CD4-positive, alpha-beta T cell treated with Interleukin-10 for 1 hour (primary cell): ENCODE data around the gene RAMP3.
"Not testable (repeated sequence)": the region's sequence is repeated elsewhere in the genome, so short reads cannot be mapped to it uniquely, and the experiment has no call there.

Experiments
- DNase-seq: peaks from one replicate; pipeline ENCODE4 v3.0.0-alpha.2; 2020

The RAMP3 gene

DNA sequence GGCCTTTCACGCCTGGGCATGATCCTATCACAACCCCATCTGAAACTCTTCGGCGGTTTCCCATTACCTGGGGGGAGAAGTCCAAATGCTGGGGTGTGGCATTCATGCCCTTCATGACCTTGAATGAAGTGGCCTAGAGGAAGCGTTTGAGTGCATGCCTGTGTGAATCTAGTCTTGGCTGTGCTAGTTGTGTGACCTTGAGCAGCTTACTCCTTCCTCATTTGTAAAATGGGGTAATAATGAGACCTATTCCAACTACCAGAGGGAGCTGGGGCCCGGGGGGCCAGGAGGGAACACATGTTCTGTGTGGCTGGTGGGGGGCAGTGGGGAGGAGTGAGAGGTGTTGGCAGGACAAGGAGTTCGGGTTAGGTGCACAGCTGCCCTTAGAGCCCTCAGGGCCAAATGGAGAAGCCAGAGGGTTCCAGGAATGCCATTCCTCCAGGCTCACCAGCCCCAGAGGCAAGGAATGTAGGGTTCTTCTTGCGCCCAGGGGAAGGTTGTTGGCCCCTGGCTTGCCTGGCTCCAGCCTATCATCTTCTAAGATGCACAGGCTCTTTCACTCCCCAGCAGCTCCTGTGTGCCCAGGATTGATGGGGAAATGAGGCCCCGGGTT lies 24.8 kb upstream of the RAMP3 start:
- DNase-seq, result no peak

- DNase-seq, result no peak
Measured at GRCh38 chr7:45133352-45133751, 24.2 kb upstream of the RAMP3 start.

GRCh38 chr7:45133877-45134276 lies 23.7 kb upstream of the RAMP3 start:
- no peak for DNase-seq

GRCh38 chr7:45136106-45137060 lies 21.2 kb upstream of the RAMP3 start:
- DNase-seq, result peak; percentile 78

DNA sequence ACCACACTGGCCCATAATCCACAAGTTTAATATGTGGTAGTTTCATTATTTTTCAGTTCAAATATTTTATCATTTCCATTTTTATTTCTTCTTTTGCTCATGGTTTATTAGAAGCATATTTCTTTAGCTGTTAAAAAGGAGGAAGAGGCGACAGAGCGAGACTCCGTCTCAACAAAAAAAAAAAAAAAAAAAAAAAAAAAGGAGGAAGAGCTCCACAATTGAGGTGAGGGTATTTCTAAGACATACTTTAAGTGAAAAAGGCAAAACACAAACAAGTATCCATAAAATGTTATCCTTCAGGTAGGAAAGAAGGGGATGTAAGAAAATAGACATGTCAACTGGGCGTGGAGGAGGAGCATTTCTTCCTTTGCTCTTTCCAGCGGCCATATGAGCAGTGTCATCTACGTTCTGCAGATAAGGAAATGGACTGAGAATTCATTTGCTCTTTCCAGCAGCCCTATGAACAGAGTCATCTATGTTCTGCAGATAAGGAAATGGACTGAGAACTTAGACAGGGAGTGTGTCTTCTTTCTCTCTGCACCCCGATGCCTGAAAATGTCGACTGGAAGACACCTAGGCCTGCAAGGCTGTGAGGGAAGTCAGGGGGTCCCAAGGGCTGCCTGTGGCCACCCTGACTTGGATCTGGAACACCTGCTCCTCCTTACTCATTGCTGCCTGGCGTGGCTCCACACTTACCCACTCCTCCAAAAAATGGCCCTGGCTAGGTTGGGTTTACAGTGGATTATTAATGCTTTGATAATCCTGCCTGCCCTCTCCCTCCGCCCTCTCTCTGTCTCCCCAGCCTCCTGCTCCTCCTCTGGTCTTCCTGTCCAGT lies 18.9 kb upstream of the RAMP3 start:
- DNase-seq, result no peak

DNA sequence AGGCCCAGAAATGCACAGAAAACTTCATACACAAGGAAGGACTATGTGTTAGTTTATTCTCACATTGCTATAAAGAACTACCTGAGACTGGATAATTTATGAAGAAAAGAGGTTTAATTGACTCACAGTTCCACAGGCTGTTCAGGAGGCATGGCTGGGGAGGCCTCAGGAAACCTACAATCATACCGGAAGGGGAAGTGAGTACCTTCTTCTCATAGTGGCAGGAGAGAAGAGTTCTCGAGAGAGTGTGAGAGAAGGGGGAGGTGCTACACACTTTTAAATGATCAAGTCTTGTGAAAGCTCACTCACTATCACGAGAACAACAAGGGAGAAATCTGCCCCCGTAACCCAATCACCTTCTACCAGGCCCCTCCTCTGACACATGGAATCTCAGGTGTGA lies 16.8 kb upstream of the RAMP3 start:
- DNase-seq, result no peak

DNA sequence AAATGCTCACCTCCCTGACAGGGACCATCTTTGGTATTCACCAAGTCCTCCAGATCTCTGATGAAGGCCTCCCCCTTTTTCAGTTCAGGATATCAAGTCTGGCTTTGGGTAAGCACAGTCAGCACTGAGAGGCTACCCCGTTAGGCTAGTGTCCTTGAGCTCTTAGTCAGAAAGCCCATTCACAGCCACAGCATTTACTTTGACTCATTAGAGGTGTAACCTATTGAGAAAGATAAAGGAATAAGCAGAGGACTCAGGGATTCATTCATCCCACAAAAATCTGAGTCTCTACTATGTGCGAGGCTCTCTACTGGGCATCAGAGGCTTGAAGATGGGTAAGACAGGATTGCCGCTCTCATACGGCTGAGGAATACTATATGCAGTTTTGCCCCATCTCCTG lies 14.0 kb upstream of the RAMP3 start:
- no peak for DNase-seq

DNA sequence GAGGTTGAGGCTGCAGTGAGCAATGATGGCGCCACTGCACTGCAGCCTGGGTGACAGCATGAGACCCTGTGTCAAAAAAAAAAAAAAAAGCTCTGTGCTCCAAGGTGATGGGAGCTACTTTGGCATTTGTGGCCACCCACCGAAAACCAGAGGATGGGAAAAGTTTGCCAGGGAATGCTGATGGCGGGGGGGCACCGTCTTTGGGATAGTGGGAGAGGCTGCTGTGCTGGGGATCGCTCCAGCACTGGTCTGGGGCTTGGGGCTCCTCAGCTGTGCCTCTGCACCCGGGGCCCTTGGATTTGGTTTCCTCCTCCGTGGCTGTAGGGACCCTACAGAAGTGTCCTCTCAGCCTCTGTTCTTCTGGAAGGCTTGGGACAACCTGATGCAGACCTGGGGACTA lies 11.7 kb upstream of the RAMP3 start:
- DNase-seq, result no peak

GRCh38 chr7:45146531-45147379 lies 10.8 kb upstream of the RAMP3 start:
- DNase-seq, result no peak

DNA sequence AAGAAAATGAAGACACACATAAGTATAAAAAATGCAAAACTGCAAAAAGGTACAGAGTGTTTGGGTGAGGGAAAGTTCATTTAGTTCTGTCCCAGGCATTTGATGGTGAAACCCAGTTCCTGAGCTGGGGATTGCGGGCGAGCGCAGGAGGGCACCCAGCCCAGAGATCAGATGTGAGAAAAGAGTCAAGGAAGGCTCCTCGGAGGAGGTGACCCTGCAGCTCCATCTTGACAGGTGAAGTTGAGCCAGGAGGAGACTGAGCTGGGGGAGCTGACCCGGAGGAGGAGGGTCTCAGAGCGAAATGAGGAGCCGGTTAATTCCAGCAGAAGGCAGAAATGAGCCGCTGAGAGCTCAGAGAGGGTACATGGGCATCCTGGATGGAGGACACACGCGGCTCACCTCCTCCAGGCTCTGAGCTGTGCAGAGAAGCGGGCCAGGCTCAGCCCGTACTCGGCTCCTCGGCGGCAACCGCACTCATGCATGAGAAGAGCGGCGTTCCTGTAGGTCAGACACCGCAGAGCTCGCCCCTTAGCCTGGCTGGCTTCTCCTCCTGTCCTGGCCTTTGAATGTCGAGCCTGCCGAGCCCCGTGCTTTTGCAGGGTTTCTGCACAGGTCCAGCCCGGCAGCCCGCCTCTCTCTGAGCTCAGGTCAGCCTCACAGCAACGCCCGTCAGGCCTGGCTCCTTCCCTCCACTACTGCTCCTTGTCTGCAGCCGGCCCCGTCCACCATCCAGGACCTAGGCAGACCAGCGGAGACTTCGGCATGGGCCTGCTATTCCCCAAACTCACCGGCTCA lies 9.5 kb upstream of the RAMP3 start:
- no peak for DNase-seq

GRCh38 chr7:45148653-45148973 lies 9.0 kb upstream of the RAMP3 start:
- no peak for DNase-seq

DNA sequence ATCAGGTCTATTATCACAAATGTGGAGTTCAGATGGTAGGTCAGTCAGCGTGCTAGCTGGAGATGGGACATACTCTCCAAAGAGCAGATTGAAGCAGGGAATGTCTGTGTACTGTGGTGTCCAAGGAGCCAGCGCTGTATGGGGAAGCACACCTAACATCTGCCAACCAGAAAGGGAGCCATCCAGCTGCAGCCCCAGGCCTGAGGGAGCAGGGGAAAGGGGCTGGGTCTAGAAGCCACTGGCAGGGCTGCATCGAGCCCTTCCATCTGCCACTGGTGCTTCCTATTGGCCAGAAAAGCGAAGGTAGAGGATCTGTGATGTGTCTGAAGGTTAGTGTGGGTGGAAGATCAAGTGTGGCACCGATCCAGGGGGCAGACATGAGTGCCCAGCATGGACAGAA lies 8.0 kb upstream of the RAMP3 start:
- DNase-seq, result no peak

DNA sequence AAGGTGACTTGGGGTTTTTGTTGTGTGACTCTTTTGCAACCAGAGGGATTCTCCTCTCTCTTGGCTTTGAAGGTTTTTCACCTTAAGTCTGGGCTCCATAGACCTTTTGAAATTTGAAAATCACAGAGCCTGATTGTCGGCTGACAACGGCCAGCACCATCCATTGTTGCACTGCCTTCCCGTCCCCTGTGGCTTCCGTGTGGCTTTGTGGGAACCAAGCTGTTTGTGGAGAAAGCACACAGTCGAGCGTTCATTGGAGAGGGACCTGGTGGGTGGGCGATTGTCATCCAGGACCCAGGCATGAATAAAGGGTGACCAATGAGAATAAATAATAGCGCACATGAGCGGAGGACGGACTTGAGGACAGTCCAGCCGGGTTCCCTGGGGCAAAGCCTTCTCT lies 7.4 kb upstream of the RAMP3 start:
- DNase-seq, result no peak

DNA sequence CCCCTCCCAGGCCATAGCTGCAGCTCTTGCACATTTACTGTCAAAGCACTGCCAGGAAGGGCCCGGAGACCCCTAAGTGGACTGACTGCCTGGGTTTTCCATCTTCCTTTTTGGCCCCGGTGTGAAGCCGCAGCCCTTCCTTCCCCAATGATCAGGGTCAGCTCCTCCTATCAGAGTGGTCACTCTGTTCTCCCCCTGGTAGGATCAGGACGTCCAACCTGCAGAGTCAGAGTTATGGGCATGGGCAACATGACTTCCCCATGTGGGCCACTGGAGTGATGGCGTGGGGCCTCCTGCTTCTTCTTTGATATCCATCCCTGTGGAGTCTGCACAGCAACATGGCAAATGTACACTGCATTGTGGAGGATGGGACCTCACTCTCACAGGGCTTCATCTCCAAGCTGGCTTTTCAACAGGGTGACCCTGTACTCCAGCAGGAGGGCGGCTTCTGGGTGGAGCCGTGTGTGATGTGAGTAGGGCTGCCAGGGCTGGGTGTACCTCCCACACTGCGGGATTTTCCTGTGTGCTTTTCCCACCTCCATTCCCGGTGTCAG lies 6.4 kb upstream of the RAMP3 start:
- DNase-seq, result no peak

- no peak for DNase-seq
Measured at GRCh38 chr7:45151967-45152366, 5.6 kb upstream of the RAMP3 start.

GRCh38 chr7:45153233-45153632 lies 4.4 kb upstream of the RAMP3 start:
- no peak for DNase-seq

GRCh38 chr7:45153861-45154260 lies 3.7 kb upstream of the RAMP3 start:
- not testable (repeated sequence) for DNase-seq

DNA sequence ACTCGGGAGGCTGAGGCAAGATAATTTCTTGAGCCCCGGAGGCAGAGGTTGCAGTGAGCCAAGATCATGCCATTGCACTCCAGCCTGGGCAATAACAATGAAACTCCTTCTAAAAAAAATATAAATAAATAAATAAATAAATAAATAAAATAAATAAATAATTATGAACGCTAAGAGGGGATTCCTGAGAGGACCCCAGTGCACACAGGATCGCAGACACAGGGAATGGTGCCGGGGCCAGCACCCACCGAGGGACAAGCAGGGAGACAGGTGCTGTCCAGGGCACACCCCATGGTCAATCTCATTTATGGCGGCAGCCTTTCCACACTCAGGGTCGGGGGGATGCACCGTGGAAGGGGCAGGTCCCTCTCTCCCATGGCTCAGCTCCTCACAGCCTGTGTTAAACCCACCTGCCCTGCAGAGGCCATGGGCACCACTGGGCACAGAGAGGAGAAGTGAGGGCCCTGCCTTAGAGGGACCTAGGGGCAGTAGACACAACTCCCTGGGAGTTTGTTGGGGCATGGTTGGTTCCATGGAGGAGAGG lies 2.2 kb upstream of the RAMP3 start:
- no peak for DNase-seq

DNA sequence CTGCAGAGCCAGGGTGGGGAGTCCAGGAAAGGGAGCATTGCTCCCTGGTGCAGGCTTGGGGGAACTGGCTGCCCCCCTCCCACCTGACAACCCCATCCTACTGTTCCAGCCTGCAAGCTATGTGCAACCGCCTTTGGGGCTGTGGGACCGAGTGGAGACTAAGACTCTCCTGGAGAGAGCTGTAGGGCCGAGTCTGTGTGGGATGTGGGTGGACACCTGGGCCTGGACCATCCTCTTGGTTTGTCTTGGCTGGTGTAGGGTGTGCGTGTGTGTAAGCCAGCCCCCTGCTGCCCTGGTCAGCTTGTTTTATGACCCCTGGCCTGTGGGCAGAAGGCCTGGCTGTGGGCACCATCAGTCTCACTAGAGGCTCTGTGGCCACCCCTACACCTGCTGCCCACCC lies 1.6 kb upstream of the RAMP3 start:
- DNase-seq, result no peak

DNA sequence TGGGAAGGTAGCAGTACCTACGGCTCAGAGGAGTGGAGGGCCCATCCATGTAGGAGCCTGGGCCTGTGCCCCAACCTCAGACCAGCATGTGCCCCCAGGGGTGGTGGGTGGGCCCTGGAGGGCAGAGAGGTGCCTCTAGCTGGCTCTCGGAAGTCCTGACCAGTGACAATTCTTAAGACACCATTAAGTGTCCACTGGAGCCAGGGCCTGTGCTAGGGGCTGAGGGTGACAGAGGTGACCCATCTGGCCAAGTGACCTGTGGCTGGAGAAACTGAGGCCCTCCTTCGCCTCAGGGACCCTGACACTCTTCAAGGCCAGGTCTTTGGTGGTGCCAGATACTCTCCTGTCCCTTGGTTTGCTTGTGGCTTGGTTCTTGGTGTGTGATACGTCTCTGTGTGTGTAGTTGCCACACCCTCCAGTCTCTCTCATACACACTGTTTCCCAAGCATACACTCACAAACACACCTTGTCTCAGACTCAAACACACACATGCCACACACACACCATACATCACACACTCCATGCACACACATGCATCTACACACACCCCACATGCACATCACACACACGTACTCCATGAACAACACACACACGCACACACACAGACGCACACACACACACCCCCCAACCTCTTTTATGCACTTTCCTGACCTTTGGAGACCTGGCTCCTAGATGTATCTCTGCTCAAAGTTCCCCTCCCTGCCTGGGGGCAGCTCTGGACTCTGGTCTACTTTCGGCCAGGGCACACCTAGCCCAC lies 897 bp upstream of the RAMP3 start:
- DNase-seq, result no peak

GRCh38 chr7:45157286-45157652 lies 322 bp upstream of the RAMP3 start:
- no peak for DNase-seq
